Ecto neural progenitor cell (in vitro differentiated cells): ENCODE results near the gene CFAP119.

Source experiments
- DNase-seq: peaks from one replicate; pipeline ENCODE4 v3.0.0-alpha.2; 2018; ENCODE audit warnings: low spot score

CFAP119 gene

GRCh38 chr16:30740364-30741251 lies 21.3 kb downstream of the CFAP119 start:
- DNase-seq: no peak

DNA sequence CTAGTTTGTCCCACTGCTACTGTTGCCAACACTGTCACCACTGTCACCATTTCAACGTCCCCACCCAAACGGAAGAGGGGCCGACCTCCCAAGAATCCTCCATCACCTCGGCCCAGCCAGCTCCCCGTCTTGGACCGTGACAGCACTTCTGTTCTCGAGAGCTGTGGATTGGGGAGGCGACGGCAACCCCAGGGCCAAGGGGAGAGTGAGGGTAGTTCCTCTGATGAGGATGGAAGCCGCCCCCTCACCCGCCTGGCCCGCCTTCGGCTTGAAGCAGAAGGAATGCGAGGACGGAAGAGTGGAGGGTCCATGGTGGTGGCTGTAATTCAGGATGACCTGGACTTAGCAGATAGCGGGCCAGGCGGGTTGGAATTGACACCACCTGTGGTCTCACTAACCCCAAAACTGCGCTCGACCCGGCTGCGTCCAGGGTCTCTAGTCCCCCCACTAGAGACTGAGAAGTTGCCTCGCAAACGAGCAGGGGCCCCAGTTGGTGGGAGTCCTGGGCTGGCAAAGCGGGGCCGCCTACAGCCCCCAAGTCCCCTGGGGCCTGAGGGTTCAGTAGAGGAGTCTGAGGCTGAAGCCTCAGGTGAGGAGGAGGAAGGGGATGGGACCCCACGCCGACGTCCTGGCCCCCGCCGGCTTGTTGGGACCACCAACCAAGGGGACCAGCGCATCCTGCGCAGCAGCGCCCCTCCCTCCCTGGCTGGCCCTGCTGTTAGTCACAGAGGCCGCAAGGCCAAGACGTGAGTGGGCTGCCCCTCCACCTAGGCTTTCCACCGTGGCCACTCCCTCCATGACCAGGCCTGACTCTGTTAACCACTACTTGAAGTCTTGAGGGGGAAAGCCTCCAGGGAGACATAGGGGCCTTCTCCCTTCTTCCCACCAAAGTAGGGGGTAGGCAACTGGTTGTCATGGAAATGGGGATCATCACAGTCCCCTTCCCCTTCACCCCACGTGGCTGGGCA lies 22.6 kb downstream of the CFAP119 start:
- no peak for DNase-seq

GRCh38 chr16:30737794-30738648 lies 23.8 kb downstream of the CFAP119 start:
- no peak for DNase-seq

DNA sequence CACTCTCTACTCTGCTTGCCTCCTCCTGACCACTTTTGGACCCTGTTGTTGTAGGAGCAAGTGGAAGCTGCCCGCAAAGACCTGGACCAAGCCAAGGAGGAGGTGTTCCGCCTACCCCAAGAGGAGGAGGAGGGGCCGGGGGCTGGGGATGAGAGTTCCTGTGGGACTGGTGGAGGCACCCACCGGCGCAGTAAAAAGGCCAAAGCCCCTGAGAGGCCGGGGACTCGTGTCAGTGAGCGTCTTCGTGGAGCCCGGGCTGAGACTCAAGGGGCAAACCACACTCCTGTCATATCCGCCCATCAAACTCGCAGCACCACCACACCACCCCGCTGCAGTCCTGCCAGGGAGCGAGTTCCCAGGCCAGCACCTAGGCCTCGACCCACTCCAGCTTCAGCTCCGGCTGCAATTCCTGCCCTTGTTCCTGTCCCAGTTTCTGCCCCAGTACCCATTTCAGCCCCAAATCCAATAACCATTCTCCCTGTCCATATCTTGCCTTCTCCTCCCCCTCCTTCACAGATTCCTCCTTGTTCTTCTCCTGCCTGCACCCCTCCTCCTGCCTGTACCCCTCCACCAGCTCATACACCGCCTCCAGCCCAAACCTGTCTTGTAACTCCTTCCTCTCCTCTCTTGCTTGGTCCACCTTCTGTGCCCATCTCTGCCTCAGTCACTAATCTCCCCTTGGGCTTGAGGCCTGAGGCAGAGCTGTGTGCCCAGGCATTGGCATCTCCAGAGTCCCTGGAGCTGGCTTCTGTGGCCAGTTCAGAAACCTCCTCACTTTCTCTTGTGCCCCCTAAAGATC lies 24.7 kb downstream of the CFAP119 start:
- DNase-seq: no peak

DNA sequence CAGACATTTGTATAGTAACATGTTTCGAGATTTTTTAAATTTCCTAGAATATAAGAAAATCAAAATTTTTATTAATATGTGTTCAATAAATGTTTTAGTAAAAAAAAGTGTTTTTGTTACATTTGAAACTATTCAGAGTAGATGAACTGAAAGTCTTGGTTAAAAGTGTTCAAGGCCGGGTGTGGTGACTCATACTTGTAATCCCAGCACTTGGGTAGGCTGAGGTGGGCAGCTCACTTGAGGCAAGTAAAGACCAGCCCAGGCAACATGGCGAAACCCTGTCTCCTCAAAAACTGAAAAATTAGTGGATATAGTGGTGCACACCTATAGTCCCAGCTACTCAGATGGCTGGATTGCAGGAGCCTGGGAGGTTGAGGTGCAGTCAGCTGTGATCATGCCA lies 30.5 kb downstream of the CFAP119 start:
- no peak for DNase-seq

DNA sequence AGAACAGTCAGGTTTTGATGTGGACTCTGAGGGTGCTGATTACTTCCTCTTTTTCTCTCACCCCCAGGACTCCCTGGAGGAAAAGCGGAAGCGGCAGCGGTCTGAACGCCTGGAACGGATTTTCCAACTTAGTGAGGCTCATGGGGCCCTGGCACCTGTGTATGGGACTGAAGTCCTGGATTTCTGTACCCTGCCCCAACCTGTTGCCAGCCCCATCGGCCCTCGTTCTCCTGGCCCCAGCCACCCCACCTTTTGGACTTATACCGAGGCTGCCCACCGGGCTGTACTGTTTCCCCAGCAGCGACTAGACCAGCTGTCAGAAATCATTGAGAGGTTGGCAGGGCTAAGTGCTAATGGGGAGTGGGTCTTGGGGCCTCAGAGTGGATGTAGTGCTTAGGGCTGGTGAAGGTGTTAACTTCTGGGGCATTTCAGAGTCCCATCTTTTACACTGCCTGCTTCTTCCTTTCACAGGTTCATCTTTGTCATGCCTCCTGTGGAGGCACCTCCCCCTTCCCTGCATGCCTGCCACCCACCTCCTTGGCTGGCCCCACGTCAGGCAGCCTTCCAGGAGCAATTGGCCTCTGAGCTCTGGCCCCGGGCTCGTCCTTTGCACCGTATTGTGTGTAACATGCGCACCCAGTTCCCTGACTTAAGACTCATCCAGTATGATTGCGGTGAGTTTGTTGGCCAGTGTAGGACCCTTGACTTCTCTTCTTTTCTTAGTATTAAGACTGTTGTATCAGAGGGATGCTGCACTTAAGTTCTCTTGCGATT lies 32.8 kb downstream of the CFAP119 start:
- no peak for DNase-seq

DNA sequence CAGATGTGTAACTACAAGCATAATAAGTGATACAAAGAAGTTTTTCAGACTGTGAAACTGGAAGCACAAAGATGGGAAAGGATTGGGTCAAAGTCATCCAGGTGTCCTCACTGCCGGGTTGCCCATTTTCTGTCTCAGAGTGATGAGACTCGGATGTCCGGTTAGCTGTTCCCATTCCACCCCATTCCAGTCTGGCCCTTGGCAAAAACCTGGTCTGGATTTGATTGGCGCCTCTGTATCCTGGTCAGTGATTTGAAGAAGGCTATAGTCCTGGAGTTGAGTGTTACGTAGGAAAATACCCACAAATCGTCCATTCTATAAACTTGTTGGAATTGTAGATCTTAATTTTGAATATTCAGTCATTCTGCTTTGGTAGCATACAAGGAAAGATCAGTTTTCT lies 33.5 kb downstream of the CFAP119 start:
- DNase-seq: no peak

DNA sequence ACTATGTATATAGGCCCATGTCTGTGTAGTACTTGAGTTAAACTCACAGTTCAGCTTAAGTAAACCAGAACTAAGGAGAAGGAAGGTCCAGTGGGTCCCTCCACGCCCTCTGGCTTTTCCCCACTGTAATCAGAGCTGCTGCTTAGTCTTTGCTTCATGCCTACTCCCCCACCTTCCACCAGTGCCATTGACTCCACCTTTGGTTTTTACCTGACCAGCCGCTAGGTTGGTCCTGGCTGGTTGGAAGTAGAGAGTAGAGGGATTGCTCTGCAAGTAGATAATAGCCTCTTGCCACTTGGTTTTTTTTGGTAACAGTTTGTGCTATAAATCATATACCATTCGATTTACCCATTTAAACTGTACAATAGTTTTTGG lies 36.5 kb downstream of the CFAP119 start:
- DNase-seq: no peak

DNA sequence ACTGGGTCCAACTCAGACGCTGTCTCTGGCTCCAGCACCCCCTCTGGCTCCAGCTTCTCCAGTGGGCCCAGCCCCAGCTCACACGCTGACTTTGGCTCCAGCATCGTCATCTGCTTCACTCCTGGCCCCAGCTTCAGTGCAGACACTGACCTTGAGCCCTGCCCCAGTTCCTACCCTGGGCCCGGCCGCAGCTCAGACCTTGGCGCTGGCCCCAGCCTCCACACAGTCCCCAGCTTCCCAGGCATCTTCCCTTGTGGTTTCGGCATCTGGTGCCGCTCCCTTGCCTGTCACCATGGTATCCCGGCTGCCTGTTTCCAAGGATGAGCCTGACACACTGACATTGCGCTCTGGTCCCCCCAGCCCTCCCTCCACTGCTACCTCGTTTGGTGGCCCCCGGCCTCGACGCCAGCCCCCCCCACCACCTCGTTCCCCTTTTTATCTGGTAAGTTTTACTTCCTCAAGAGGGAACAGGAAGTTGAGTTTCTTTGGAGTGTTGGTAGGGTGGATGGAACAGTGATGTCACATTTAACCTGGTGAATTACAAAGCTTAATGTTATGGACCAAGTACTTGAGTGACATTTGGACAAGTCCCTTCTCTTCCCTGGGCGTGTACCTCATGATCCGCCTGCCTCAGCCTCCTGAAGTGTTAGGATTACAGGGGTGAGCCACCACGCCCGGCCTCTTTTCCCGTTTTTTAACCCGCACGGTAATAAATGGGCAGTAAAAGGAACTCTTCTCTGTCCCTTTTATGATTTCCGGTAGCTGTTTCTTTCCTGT lies 37.0 kb downstream of the CFAP119 start:
- DNase-seq: no peak

- no peak for DNase-seq
Observed at GRCh38 chr16:30723725-30724355, 38.0 kb downstream of the CFAP119 start.

DNA sequence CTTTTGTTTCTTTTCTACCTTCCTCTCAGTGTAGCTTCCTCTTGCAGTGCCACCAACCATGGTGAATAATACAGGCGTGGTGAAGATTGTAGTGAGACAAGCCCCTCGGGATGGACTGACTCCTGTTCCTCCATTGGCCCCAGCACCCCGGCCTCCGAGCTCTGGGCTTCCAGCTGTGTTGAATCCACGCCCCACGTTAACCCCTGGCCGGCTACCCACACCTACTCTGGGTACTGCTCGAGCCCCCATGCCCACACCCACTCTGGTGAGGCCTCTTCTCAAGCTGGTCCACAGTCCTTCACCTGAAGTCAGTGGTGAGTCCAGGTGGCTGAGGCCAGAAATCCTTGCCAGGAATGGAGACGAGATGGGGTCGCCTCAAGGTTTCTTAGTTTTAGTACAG lies 38.9 kb downstream of the CFAP119 start:
- DNase-seq: no peak

DNA sequence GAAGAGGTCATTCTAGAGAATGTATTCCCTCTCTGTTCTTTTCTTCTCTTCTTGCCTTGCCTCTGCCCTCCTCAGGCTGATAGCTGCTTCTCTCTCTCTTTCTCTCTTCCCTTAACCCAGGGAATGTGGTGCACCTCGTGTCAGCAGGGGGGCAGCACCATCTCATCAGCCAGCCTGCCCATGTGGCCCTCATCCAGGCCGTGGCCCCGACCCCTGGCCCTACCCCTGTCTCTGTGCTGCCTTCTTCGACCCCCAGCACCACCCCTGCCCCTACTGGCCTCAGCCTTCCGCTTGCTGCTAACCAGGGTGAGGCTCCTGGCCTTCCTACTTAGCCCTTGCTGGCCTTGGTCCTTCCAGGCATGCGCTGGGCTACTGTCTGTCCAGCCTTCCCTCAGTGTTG lies 39.4 kb downstream of the CFAP119 start:
- no peak for DNase-seq

- DNase-seq: no peak
Observed at GRCh38 chr16:30721606-30722005, 40.3 kb downstream of the CFAP119 start.

DNA sequence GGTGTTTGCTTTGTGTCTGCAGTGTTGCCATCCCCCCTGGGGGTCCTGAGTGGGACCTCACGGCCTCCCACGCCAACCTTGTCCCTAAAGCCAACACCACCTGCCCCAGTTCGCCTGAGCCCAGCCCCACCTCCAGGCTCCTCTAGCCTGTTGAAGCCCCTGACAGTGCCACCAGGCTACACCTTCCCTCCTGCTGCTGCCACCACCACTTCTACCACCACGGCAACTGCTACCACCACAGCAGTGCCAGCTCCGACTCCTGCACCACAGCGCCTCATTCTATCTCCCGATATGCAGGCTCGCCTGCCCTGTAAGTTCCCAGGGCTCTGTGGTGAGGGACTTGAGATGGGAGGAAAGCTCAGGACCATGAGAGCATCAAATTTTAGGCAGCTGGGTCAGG lies 40.7 kb downstream of the CFAP119 start:
- DNase-seq: no peak

GRCh38 chr16:30720694-30721093 lies 41.2 kb downstream of the CFAP119 start:
- DNase-seq: no peak

- no peak for DNase-seq
Observed at GRCh38 chr16:30720086-30720485, 41.8 kb downstream of the CFAP119 start.

DNA sequence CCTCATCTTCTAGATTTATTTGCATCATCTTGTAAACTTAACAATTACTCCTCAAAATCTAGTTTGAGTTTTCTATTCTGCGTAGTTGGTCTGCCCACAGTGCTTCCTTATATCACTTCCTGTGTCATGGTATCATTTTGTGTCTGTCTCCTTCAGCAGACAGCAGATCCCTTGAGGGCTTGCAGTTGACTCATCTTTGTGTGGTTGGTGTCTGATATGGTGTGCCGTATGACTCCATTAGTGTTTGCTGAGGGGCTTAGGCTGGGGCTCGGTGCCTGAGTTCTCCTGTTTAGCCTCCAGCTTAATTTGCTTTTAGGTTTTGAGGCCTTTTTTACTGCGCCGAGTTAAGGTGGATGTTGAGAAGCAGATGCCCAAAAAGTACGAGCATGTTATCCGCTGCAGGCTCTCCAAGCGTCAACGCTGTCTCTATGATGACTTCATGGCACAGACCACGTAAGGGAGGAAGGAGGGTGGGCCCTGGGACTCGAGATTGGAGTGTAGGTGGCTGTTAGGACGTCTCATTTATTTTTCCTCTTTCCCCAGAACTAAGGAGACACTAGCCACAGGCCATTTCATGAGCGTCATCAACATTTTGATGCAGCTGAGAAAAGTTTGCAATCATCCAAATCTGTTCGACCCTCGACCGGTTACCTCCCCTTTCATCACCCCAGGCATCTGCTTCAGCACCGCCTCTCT lies 46.0 kb downstream of the CFAP119 start:
- no peak for DNase-seq

DNA sequence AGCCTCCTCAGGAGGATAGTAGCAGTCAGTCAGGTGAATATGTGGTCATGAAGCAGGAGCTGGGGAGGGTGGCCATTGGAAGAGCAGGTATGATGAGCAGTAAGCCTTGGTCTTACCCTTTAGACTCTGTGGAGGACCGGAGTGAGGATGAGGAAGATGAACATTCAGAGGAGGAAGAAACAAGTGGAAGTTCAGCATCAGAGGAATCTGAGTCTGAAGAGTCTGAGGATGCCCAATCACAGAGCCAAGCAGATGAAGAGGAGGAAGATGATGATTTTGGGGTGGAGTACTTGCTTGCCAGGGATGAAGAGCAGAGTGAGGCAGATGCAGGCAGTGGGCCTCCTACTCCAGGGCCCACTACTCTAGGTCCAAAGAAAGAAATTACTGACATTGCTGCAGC lies 50.1 kb downstream of the CFAP119 start:
- DNase-seq: no peak

DNA sequence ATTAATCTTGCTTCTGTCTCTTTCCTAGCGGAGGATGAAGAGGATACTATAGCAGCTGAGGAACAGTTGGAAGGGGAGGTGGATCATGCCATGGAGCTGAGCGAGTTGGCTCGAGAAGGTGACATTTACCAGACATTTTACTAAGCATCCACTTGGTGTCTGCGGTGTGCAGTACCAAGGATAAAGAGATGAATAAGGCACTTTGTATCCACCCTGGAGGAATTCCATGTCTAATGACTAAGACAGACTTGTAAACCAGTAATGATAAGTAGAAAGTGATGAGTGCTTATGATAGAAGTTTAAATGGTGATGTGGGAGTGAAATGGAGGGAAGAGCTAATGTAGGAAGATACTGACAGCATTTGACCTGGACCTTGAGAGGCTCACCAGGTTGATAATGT lies 50.9 kb downstream of the CFAP119 start:
- DNase-seq: no peak
